Measurements from ENCODE around the gene MGRN1. TPM values are rescaled to one million over a fixed set of nuclear protein-coding genes. Genes with fewer than 3 reads are reported as not detected.

MGRN1 gene
- total and polyA plus RNA-seq, 11 donors = 17.9 to 75.0 (median 38.0) TPM

DNA sequence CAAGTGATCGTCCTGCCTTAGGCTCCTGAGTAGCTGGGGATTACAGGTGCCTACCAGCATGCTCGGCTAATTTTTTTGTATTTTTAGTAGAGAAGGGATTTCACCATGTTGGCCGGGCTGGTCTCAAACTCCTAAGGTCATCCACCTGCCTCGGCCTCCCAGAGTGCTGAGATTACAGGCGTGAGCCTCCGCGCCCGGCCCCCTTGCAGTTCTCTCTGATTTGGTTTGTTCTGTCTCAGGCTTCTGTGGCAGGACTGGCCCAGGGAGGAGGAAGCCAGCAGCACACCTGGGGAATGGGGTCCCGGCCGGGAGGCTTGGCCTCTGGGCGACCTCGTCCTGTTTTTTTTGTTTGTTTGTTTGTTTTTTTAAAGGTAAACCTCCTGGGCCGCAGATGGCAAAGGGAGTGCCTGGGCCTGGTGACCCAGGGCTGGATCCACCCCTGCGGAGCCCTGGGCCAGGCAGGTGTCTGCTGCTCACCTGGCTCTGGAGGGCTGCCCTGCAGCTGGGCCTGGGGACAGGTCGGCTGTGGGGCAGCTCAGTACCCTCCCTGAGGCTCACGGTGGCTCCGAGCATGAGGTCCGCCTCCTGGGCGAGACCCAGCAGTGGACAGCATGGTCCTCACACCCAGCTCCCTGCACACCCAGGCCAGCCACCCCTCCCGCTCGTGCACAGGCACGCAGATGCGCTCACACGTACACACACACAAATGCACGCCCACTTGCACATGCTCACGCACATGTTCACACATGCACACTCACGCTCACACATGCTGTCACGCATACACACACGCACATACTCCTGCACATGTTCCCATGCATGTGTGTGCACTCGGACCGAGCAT is 65.5 kb downstream of the MGRN1 start:
- DNase-seq (no peak), ATAC-seq (no peak)
- no peak overlapping the region for H3K27ac ChIP-seq
- H3K9me3 ChIP-seq = no peaks in the 10 kb centered on the region
- H3K4me1 ChIP-seq = peaks cover under 1 to 36% (median 16%) of the 10 kb centered on the region in 12 donors
- TF ChIP-seq, protein P1, sequence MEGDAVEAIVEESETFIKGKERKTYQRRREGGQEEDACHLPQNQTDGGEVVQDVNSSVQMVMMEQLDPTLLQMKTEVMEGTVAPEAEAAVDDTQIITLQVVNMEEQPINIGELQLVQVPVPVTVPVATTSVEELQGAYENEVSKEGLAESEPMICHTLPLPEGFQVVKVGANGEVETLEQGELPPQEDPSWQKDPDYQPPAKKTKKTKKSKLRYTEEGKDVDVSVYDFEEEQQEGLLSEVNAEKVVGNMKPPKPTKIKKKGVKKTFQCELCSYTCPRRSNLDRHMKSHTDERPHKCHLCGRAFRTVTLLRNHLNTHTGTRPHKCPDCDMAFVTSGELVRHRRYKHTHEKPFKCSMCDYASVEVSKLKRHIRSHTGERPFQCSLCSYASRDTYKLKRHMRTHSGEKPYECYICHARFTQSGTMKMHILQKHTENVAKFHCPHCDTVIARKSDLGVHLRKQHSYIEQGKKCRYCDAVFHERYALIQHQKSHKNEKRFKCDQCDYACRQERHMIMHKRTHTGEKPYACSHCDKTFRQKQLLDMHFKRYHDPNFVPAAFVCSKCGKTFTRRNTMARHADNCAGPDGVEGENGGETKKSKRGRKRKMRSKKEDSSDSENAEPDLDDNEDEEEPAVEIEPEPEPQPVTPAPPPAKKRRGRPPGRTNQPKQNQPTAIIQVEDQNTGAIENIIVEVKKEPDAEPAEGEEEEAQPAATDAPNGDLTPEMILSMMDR (IDR thresholded peaks at IDR 0.05) = no peak
- TF ChIP-seq POLR2A (IDR thresholded peaks at IDR 0.05) = no peak
- intact Hi-C loops (cut with DNase I) = loop anchor here in 2 of 10 donors (5.0 to 10.0 kb wide), 2 partner anchors 68 to 265 kb away; partner anchors contain the start of genes SEC14L5 (in 2 of the 2) and MGRN1 (in 1 of the 2)
- no peaks in the 10 kb centered on the region for H3K27me3 ChIP-seq
- H3K4me3 ChIP-seq = no peak overlapping the region
- peaks cover 0 to 53% (median 20%) of the 10 kb centered on the region in 9 donors for H3K36me3 ChIP-seq
- 86 to 91% (median 88%) methylated on average over 24 to 31 of the region's 31 CpGs for WGBS, 4 donors

DNA sequence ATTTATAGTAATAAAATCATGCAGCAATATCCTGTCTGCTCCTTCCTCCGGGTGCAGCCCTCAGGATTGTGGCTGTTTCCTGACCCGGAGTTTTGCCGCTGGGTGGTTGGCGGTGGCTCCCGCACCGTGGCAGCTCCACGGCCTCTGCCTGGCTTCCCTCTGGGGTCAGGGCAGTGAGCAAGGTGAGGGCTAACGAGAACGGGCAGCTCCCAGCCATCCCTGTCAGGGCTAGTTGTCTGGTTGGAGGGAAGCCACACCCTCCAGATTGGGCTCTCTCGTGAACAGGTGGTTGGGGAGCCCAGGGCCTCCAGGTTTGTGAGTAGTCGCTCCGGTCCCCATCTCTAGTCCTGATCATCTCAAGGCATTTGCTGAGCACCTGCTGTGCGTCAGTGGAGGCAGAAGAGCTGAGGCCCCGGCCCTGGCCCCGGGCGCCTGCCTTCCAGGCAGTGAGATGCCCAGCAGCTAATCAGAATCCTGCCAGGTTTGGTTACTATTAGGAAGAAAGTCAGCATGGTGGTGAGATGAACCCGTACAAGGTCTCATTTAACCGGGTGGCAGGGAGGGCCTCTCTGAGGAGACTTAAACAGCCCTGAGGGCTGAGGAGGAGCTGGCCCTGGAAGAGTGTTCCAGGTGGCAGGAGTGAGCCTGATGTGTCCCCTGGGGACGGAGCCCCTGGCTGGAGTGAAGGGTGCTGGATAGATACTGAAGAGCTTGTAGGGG is 66.5 kb downstream of the MGRN1 start:
- Histone ChIP-seq H3K36me3 (peaks cover 0 to 50% (median 22%) of the 10 kb centered on the region in 9 donors), H3K4me3 (no peak overlapping the region), H3K9me3 (no peaks in the 10 kb centered on the region), H3K27ac (no peak overlapping the region), H3K27me3 (no peaks in the 10 kb centered on the region), H3K4me1 (peaks cover 5 to 42% (median 24%) of the 10 kb centered on the region in 12 donors)
- no peak for ATAC-seq
- TF ChIP-seq, protein P1 (IDR thresholded peaks at IDR 0.05) = no peak
- TF ChIP-seq POLR2A (IDR thresholded peaks at IDR 0.05) = no peak
- 67 to 78% (median 69%) methylated on average over 12 to 19 of the region's 19 CpGs for WGBS, 4 donors
- DNase-seq = peak in 2 of 5 donors; percentile 24 to 59
- intact Hi-C loops (cut with DNase I) = loop anchor here in 1 of 10 donors (5.0 to 10.0 kb wide), 2 partner anchors 69 to 264 kb away; partner anchors contain the start of genes MGRN1 and SEC14L5

DNA sequence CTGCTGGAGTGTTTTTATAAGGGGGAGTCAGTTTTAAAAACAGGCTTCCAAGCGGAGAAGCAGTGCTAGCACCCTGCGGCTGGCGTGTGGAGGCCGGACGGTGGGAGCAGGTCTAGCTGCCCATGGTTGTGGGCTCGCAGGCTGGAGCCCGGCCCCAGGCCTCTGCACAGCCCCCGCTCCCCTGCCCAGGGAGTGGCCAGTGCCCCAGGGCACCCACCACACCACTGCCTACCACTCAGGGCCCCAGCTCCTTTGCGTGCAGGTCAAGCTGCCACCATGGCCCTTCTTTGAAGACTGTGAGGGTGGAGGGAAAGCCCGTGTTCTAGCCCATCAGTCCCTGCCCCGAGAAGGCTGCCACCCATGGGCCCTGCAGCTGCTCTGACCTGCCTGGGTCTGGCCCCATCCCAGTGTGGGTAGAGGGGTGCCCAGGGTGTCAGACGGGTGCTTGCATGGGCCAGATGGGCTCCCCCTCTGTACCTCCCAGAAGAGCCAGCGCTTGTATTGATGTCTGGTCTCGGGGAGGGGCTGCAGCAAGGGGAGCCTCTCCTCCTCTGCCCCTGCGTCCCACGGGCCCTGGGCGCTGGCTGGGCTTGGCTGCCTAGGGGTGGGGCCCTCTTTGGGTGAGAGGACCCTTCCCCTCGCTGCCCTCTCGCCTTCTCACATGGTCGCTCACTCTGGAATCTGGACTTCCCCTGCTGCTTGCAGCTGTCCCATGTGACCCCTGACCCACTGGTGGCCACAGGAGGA is 67.2 kb downstream of the MGRN1 start:
- H3K9me3 ChIP-seq = no peaks in the 10 kb centered on the region
- H3K36me3 ChIP-seq = peaks cover 0 to 50% (median 27%) of the 10 kb centered on the region in 9 donors
- H3K4me1 ChIP-seq = peaks cover 5 to 49% (median 26%) of the 10 kb centered on the region in 12 donors
- DNase-seq (peak in 2 of 5 donors; percentile 26 to 64), ATAC-seq (no peak)
- no peak overlapping the region for H3K27ac ChIP-seq
- 76 to 86% (median 84%) methylated on average over 12 to 20 of the region's 20 CpGs for WGBS, 4 donors
- no peak overlapping the region for H3K4me3 ChIP-seq
- intact Hi-C loops (cut with DNase I) = loop anchor here in 2 of 10 donors (2.0 to 10.0 kb wide), 3 partner anchors 43 to 263 kb away; partner anchors contain the start of genes ANKS3 (in 1 of the 2), DNAAF8 (in 1 of the 2), MGRN1 (in 1 of the 2) and SEC14L5 (in 1 of the 2)
- no peak for TF ChIP-seq POLR2A (IDR thresholded peaks at IDR 0.05)
- TF ChIP-seq, protein P1 (IDR thresholded peaks at IDR 0.05) = no peak
- no peaks in the 10 kb centered on the region for H3K27me3 ChIP-seq
